Esophagus muscularis mucosa (tissue), 4 donors: ENCODE results near the gene ELFN1. TPM values are rescaled to one million over a fixed set of nuclear protein-coding genes. Genes with fewer than 3 reads are reported as not detected.

ENCODE experiments used
- DNase-seq: peaks from one replicate; pipeline ENCODE4 v3.0.0-alpha.2; 2017; ENCODE audit errors: extremely low spot score
- H3K27ac ChIP-seq, 4 donors: fragments of 200-600 bp; sonication (generic); replicated peaks in 1 of 4; 1 replicate in 3 of 4; 2 replicates in 1 of 4; pipeline ENCODE4 v1.5.1; 2016 to 2019; ENCODE audit warnings: mild to moderate bottlenecking in 1 of 4
- H3K27me3 ChIP-seq, 4 donors: fragments of 200-600 bp; sonication (generic); one replicate each; pipeline versions ENCODE4 v1.5.1 to v1.6.0; 2016 to 2019
- H3K36me3 ChIP-seq, 4 donors: fragments of 200-600 bp; sonication (generic); one replicate each; pipeline ENCODE4 v1.5.1; 2016 to 2019
- H3K4me1 ChIP-seq, 4 donors: fragments of 200-600 bp; sonication (generic); one replicate each; pipeline ENCODE4 v1.5.1; 2016 to 2019
- H3K4me3 ChIP-seq, 4 donors: fragments of 200-600 bp; sonication (generic); 1 replicate in 2 of 4; 2 replicates in 2 of 4; pipeline ENCODE4 v1.5.1; 2016 to 2019; ENCODE audit warnings: mild to moderate bottlenecking in 4 of 4, moderate library complexity in 1 of 4
- H3K9me3 ChIP-seq, 4 donors: fragments of 200-600 bp; sonication (generic); 1 replicate in 3 of 4; 2 replicates in 1 of 4; pipeline ENCODE4 v1.5.1; 2016 to 2019
- CTCF ChIP-seq, 3 experiments: fragments of 200-600 bp in 2 of 3; fragments of 450-650 bp in 1 of 3; sonication (generic) in 2 of 3; IDR thresholded peaks; one replicate each; pipeline ENCODE4 v1.5.1; 2017 to 2019; ENCODE audit warnings: antibody characterized with exemption in 3 of 3, mild to moderate bottlenecking in 2 of 3, moderate library complexity in 1 of 3
- EP300 ChIP-seq: sonication (generic); formaldehyde crosslinking; IDR thresholded peaks from one replicate; pipeline ENCODE4 v1.6.1; 2017; ENCODE audit warnings: antibody characterized with exemption
- POLR2A ChIP-seq: fragments of 450-650 bp; IDR thresholded peaks from one replicate; pipeline ENCODE4 v1.6.1; 2017; ENCODE audit warnings: antibody characterized with exemption, moderate library complexity, mild to moderate bottlenecking, low read depth
- POLR2AphosphoS5 ChIP-seq, 2 donors: sonication (generic); formaldehyde crosslinking; IDR thresholded peaks; one replicate each; pipeline ENCODE4 v1.6.1; 2017; ENCODE audit warnings: antibody characterized with exemption in 2 of 2
- WGBS: methylation state at CpG from one replicate; pipeline ENCODE4 v1.1.5; 2018; 5-methylcytosine and 5-hydroxymethylcytosine counted together
- intact Hi-C: fragments of 100-400 bp; cut with DNase I; formaldehyde crosslinking; loops from one replicate; pipeline ENCODE4 v1.15.1; 2023
- total RNA-seq, 4 donors: library from RNA; depleted of rRNA; stranded (reverse); fragments of >200 nt; gene quantifications; one replicate each; pipeline versions ENCODE4 v1.1.0 to v1.2.1, GENCODE V29; 2016

Gene ELFN1
- total RNA-seq, 4 donors from 2014 or later, result 0.86 to 3.3 (median 1.9) TPM

GRCh38 chr7:1775389-1775788, 105.3 kb downstream of the ELFN1 start:
- H3K4me1 ChIP-seq, result no peaks in the 10 kb centered on the region
- no peaks in the 10 kb centered on the region for H3K36me3 ChIP-seq
- WGBS, result 83% methylated on average over 4 of the region's 4 CpGs
- intact Hi-C loops, result no loop called here
- DNase-seq, result no peak
- H3K27ac ChIP-seq, result no peak overlapping the region
- H3K27me3 ChIP-seq, result peaks cover 0 to 7% (median 0%) of the 10 kb centered on the region in 4 donors
- TF ChIP-seq CTCF (IDR thresholded peaks at IDR 0.05) (no peak), POLR2A (no peak), POLR2AphosphoS5 (IDR thresholded peaks at IDR 0.05) (no peak), EP300 (no peak)
- H3K4me3 ChIP-seq, result no peak overlapping the region
- H3K9me3 ChIP-seq, result peaks cover 0 to 13% (median 9%) of the 10 kb centered on the region in 4 donors

- no peak overlapping the region for H3K27ac ChIP-seq
- peaks cover 0 to 14% (median 0%) of the 10 kb centered on the region in 4 donors for H3K27me3 ChIP-seq
- H3K9me3 ChIP-seq, result peaks cover 0 to 13% (median 9%) of the 10 kb centered on the region in 4 donors
- intact Hi-C loops, result no loop called here
- H3K4me1 ChIP-seq, result no peaks in the 10 kb centered on the region
- H3K4me3 ChIP-seq, result no peak overlapping the region
- DNase-seq, result peak; percentile 12
- TF ChIP-seq POLR2A (no peak), POLR2AphosphoS5 (IDR thresholded peaks at IDR 0.05) (no peak), EP300 (no peak), CTCF (IDR thresholded peaks at IDR 0.05) (no peak)
- no peaks in the 10 kb centered on the region for H3K36me3 ChIP-seq
- WGBS, result 88% methylated on average over 6 of the region's 6 CpGs
These were observed 107.0 kb downstream of the ELFN1 start for GRCh38 chr7:1777122-1777521.

GRCh38 chr7:1779445-1779844, 109.4 kb downstream of the ELFN1 start:
- TF ChIP-seq POLR2A, result no peak
- TF ChIP-seq CTCF (IDR thresholded peaks at IDR 0.05), result no peak
- TF ChIP-seq POLR2AphosphoS5 (IDR thresholded peaks at IDR 0.05), result no peak
- no peak for TF ChIP-seq EP300
- peak; percentile 50 for DNase-seq

GRCh38 chr7:1781369-1781768, 111.3 kb downstream of the ELFN1 start:
- Histone ChIP-seq H3K4me3 (no peak overlapping the region), H3K27me3 (peaks cover 0 to 25% (median 0%) of the 10 kb centered on the region in 4 donors), H3K4me1 (no peaks in the 10 kb centered on the region), H3K9me3 (peaks cover 0 to 21% (median 17%) of the 10 kb centered on the region in 4 donors), H3K27ac (no peak overlapping the region), H3K36me3 (no peaks in the 10 kb centered on the region)
- TF ChIP-seq EP300, result no peak
- TF ChIP-seq POLR2A, result no peak
- no peak for TF ChIP-seq CTCF (IDR thresholded peaks at IDR 0.05)
- no peak for TF ChIP-seq POLR2AphosphoS5 (IDR thresholded peaks at IDR 0.05)
- intact Hi-C loops, result no loop called here
- 92% methylated on average over 12 of the region's 12 CpGs for WGBS
- DNase-seq, result peak; percentile 81

More at GRCh38 chr7:1779445-1779844, 109.4 kb downstream of the ELFN1 start:
- Histone ChIP-seq H3K4me3 (no peak overlapping the region), H3K36me3 (no peaks in the 10 kb centered on the region), H3K4me1 (no peaks in the 10 kb centered on the region), H3K9me3 (peaks cover 0 to 13% (median 9%) of the 10 kb centered on the region in 4 donors), H3K27me3 (peaks cover 0 to 14% (median 0%) of the 10 kb centered on the region in 4 donors), H3K27ac (no peak overlapping the region)
- 86% methylated on average over 14 of the region's 14 CpGs for WGBS
- intact Hi-C loops, result no loop called here

- Histone ChIP-seq H3K36me3 (no peaks in the 10 kb centered on the region), H3K27me3 (peaks cover 0 to 49% (median 0%) of the 10 kb centered on the region in 4 donors), H3K4me3 (no peak overlapping the region), H3K9me3 (peaks cover 0 to 12% (median 8%) of the 10 kb centered on the region in 4 donors), H3K27ac (no peak overlapping the region), H3K4me1 (no peaks in the 10 kb centered on the region)
- WGBS, result 90% methylated on average over 3 of the region's 3 CpGs
- peak; percentile 8 for DNase-seq
- intact Hi-C loops, result no loop called here
- no peak for TF ChIP-seq CTCF (IDR thresholded peaks at IDR 0.05)
- TF ChIP-seq EP300, result no peak
- TF ChIP-seq POLR2AphosphoS5 (IDR thresholded peaks at IDR 0.05), result no peak
- no peak for TF ChIP-seq POLR2A
These were observed 115.8 kb downstream of the ELFN1 start for GRCh38 chr7:1785839-1786238.
